Measurements from ENCODE around the gene WRNIP1. TPM values are rescaled to one million over a fixed set of nuclear protein-coding genes. Genes with fewer than 3 reads are reported as not detected.

WRNIP1 gene
- total and polyA plus RNA-seq, 12 donors, result 27.7 to 82.2 (median 53.8) TPM

DNA sequence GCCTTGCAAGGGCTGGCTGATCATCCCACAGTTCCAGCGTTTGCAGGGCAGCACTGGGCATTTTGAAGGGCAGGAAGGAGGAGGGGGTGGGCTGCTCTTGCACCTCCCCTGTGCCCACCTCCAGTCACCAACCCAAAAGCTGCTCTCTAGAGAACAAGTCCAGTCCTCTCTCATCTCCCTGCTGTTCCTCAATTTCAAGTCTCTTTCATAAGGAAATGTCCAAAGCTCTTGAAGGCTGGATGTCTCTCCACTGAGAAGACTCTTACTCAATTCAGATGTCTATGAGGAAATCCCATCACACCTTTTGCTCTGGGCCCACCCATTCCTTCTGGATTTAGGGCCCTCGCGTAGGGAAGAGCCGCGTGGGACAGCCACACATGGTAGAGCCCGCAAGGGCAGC, 31.7 kb downstream of the WRNIP1 start:
- DNase-seq, result peak in 1 of 7 donors; percentile 10
- TF ChIP-seq, protein P1, sequence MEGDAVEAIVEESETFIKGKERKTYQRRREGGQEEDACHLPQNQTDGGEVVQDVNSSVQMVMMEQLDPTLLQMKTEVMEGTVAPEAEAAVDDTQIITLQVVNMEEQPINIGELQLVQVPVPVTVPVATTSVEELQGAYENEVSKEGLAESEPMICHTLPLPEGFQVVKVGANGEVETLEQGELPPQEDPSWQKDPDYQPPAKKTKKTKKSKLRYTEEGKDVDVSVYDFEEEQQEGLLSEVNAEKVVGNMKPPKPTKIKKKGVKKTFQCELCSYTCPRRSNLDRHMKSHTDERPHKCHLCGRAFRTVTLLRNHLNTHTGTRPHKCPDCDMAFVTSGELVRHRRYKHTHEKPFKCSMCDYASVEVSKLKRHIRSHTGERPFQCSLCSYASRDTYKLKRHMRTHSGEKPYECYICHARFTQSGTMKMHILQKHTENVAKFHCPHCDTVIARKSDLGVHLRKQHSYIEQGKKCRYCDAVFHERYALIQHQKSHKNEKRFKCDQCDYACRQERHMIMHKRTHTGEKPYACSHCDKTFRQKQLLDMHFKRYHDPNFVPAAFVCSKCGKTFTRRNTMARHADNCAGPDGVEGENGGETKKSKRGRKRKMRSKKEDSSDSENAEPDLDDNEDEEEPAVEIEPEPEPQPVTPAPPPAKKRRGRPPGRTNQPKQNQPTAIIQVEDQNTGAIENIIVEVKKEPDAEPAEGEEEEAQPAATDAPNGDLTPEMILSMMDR (IDR thresholded peaks at IDR 0.05), result no peak
- TF ChIP-seq POLR2A (IDR thresholded peaks at IDR 0.05), result no peak
- no peak overlapping the region for H3K27ac ChIP-seq
- no peaks in the 10 kb centered on the region for H3K36me3 ChIP-seq (replicated peaks in 1 of 2)
- H3K4me3 ChIP-seq, result no peak overlapping the region
- no peaks in the 10 kb centered on the region for H3K4me1 ChIP-seq (replicated peaks in 1 of 2)
- WGBS, 4 donors, result 65 to 95% (median 71%) methylated on average over 5 to 6 of the region's 6 CpGs
- H3K27me3 ChIP-seq, result no peaks in the 10 kb centered on the region
- no peaks in the 10 kb centered on the region for H3K9me3 ChIP-seq (replicated peaks in 1 of 3)
- intact Hi-C loops (cut with DNase I), result no loop called here

DNA sequence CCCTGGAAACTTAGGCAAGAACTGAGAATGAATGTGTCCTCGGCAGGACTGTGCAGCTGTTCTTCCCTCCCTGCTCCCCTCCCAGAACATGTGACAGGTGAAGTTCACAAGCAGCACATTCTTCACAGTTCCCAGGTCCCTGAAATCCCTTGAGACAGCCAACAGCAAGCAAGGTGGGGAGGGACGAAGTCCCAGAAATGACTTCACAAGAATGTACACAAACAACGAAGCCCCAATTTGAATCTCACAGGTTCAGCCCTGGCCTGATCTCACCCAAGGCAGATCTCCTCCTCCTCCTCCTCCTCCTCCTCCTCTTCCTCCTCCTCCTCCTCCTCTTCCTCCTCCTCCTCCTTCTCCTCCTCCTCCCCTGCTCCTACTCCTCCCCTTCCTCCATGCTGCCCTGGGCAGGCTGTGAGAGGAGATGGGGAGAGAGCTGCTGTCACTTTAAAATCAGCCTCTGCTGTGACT, 32.4 kb downstream of the WRNIP1 start:
- no peak for DNase-seq
- Histone ChIP-seq H3K36me3 (replicated peaks in 1 of 2) (no peaks in the 10 kb centered on the region), H3K27ac (no peak overlapping the region), H3K4me1 (replicated peaks in 1 of 2) (no peaks in the 10 kb centered on the region), H3K4me3 (no peak overlapping the region), H3K9me3 (replicated peaks in 1 of 3) (no peaks in the 10 kb centered on the region), H3K27me3 (no peaks in the 10 kb centered on the region)
- 57 to 69% (median 61%) methylated on average over 3 of the region's 3 CpGs for WGBS, 4 donors
- intact Hi-C loops (cut with DNase I), result no loop called here
- TF ChIP-seq, protein P1 (IDR thresholded peaks at IDR 0.05), result no peak
- TF ChIP-seq POLR2A (IDR thresholded peaks at IDR 0.05), result no peak

DNA sequence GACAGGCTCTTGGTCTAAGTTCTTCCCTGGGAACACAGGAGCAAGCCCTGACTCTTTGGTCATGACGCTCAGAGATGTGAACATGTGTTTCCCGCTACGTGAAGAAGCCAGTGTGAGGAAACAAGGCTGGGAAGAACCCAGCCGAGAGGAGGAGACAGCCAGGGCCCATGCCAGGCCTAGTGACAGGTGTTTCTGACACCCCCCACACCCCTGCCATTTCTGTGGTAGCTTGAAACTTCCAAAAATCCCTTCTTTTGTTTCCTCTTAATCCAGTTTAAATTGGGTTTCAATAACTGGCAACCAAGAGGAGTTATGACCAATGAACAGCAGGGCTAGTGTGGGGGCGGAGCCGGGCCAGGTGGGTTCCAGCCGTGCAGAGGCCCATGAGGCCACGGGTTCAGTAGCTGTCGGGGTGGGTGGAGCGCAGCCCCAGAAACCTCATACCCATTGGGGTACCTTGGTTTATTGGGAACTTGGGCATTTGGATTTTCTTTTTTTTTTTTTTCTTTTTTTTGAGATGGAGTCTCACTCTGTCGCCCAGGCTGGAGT, 33.5 kb downstream of the WRNIP1 start:
- Histone ChIP-seq H3K4me3 (no peak overlapping the region), H3K36me3 (replicated peaks in 1 of 2) (no peaks in the 10 kb centered on the region), H3K4me1 (replicated peaks in 1 of 2) (no peaks in the 10 kb centered on the region), H3K9me3 (replicated peaks in 1 of 3) (no peaks in the 10 kb centered on the region), H3K27ac (no peak overlapping the region), H3K27me3 (no peaks in the 10 kb centered on the region)
- DNase-seq, result no peak
- TF ChIP-seq, protein P1 (IDR thresholded peaks at IDR 0.05), result no peak
- TF ChIP-seq POLR2A (IDR thresholded peaks at IDR 0.05), result no peak
- 82 to 91% (median 83%) methylated on average over 10 to 11 of the region's 11 CpGs for WGBS, 4 donors
- intact Hi-C loops (cut with DNase I), result no loop called here

- Histone ChIP-seq H3K4me1 (replicated peaks in 1 of 2) (no peaks in the 10 kb centered on the region), H3K9me3 (replicated peaks in 1 of 3) (no peaks in the 10 kb centered on the region), H3K4me3 (no peak overlapping the region), H3K36me3 (replicated peaks in 1 of 2) (no peaks in the 10 kb centered on the region), H3K27me3 (no peaks in the 10 kb centered on the region), H3K27ac (no peak overlapping the region)
- intact Hi-C loops (cut with DNase I), result no loop called here
- no peak for DNase-seq
- TF ChIP-seq POLR2A (IDR thresholded peaks at IDR 0.05), result no peak
- TF ChIP-seq, protein P1 (IDR thresholded peaks at IDR 0.05), result no peak
- WGBS, 4 donors, result 80 to 85% (median 84%) methylated on average over 11 of the region's 11 CpGs
Measured at GRCh38 chr6:2799936-2800527, 34.8 kb downstream of the WRNIP1 start.
